ENCODE results near the gene DLGAP3. TPM values are rescaled to one million over a fixed set of nuclear protein-coding genes. Genes with fewer than 3 reads are reported as not detected.
"Not testable (repeated sequence)": the region's sequence is repeated elsewhere in the genome, so short reads cannot be mapped to it uniquely, and the experiment has no call there.

DLGAP3 gene
- total and polyA plus RNA-seq, 11 donors: 0.07 to 0.51 (median 0.10) TPM; not detected in 8

- ATAC-seq (peak in 1 of 4 donors; percentile 15), DNase-seq (no peak)
- TF ChIP-seq POLR2A (IDR thresholded peaks at IDR 0.05) (no peak), CTCF (IDR thresholded peaks at IDR 0.05) (no peak)
- H3K36me3 ChIP-seq: no peaks in the 10 kb centered on the region
- peaks cover 0 to 22% (median 0%) of the 10 kb centered on the region in 12 donors for H3K9me3 ChIP-seq
- H3K4me3 ChIP-seq: no peak overlapping the region
- WGBS, 4 donors: 91 to 98% (median 95%) methylated on average over 1 to 3 of the region's 3 CpGs
- H3K27me3 ChIP-seq: no peaks in the 10 kb centered on the region
- H3K4me1 ChIP-seq: peaks cover 0 to 49% (median 18%) of the 10 kb centered on the region in 12 donors
- H3K27ac ChIP-seq: peak overlapping the region in 9 of 12 donors; percentile 26 to 76 (median 64)
- intact Hi-C loops (cut with DNase I): no loop called here
Measured at GRCh38 chr1:34824817-34825454, 104.5 kb downstream of the DLGAP3 start.

DNA sequence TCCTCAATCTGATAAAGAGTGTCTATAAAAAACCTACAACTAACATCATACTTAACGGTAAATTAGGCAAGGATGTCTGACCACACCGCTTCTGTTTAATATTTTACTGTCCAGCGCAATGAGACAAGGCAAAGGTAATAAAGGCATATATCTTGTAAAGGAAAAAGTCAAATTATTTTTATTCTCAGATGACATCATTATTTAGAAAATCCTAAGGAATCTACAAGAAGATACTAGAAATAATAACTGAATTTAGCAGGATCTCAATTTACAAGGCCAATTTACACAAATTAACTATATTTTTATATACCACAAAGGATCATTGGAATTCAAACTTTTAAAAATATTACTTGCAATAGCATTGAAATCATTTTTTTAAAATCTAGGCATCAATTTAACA lies 107.2 kb downstream of the DLGAP3 start:
- WGBS, 4 donors: 73 to 80% (median 75%) methylated on average over 3 of the region's 3 CpGs
- Histone ChIP-seq H3K27me3 (no peaks in the 10 kb centered on the region), H3K4me3 (no peak overlapping the region), H3K9me3 (peaks cover 0 to 24% (median 0%) of the 10 kb centered on the region in 12 donors), H3K4me1 (peaks cover 0 to 27% (median 16%) of the 10 kb centered on the region in 12 donors), H3K27ac (no peak overlapping the region), H3K36me3 (no peaks in the 10 kb centered on the region)
- no peak for TF ChIP-seq POLR2A (IDR thresholded peaks at IDR 0.05)
- TF ChIP-seq CTCF (IDR thresholded peaks at IDR 0.05): no peak
- DNase-seq (no peak), ATAC-seq (no peak)
- intact Hi-C loops (cut with DNase I): no loop called here

GRCh38 chr1:34818862-34819261 lies 110.6 kb downstream of the DLGAP3 start:
- H3K36me3 ChIP-seq; H3K4me3 ChIP-seq; H3K4me1 ChIP-seq; ATAC-seq; DNase-seq; H3K27ac ChIP-seq; intact Hi-C loops (cut with DNase I); H3K27me3 ChIP-seq: not testable (repeated sequence)
- 93 to 97% (median 96%) methylated on average over 2 of the region's 2 CpGs for WGBS, 4 donors
- peaks cover 0 to 21% (median 0%) of the 10 kb centered on the region in 12 donors for H3K9me3 ChIP-seq

DNA sequence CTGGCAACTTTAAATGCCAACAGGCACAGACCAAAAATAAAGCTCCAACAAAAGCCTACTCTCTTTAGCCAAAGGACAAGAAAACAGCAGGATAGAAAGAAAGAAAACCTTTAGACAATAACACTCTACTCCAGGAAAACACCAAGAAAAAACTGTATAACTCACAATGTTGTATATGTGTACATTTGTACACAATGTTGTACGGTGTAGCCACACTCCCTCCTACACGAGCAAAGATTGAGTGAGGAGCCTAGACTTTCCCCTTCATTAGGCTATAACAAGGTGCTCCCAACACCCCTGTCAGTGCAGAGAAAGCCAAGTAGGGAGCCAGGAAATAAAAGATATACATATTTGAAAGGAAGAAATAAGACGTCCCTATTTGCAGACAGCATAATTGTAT lies 112.7 kb downstream of the DLGAP3 start:
- Histone ChIP-seq H3K27ac (no peak overlapping the region), H3K9me3 (peaks cover 0 to 14% (median 0%) of the 10 kb centered on the region in 12 donors), H3K36me3 (no peaks in the 10 kb centered on the region), H3K4me3 (no peak overlapping the region), H3K27me3 (no peaks in the 10 kb centered on the region), H3K4me1 (peaks cover 0 to 4% (median 0%) of the 10 kb centered on the region in 12 donors)
- 61 to 76% (median 74%) methylated on average over 3 of the region's 3 CpGs for WGBS, 4 donors
- ATAC-seq: no peak
- intact Hi-C loops (cut with DNase I): no loop called here
- DNase-seq: no peak
- no peak for TF ChIP-seq CTCF (IDR thresholded peaks at IDR 0.05)
- TF ChIP-seq POLR2A (IDR thresholded peaks at IDR 0.05): no peak

GRCh38 chr1:34816332-34816731 lies 113.1 kb downstream of the DLGAP3 start:
- intact Hi-C loops (cut with DNase I): no loop called here
- no peak overlapping the region for H3K4me3 ChIP-seq
- no peak for TF ChIP-seq CTCF (IDR thresholded peaks at IDR 0.05)
- no peak for TF ChIP-seq POLR2A (IDR thresholded peaks at IDR 0.05)
- H3K9me3 ChIP-seq: peaks cover 0 to 14% (median 0%) of the 10 kb centered on the region in 12 donors
- no peaks in the 10 kb centered on the region for H3K36me3 ChIP-seq
- no peak overlapping the region for H3K27ac ChIP-seq
- ATAC-seq: no peak
- no peaks in the 10 kb centered on the region for H3K27me3 ChIP-seq
- no peak for DNase-seq
- H3K4me1 ChIP-seq: peaks cover 0 to 4% (median 0%) of the 10 kb centered on the region in 12 donors

Data from heart left ventricle (tissue), 16 donors.